GM18499 (cell line): ENCODE results near the gene CTSO.
A peak's percentile ranks its signal among the peaks of the same experiment; 100 is the strongest.

Source experiments
- ATAC-seq: cut with Tn5 transposase; IDR thresholded peaks from one replicate; pipeline ENCODE4 v1.9.1; 2021; ENCODE audit warnings: moderate number of reproducible peaks; ENCODE audit not compliant: insufficient read depth, unreplicated experiment

Gene CTSO

DNA sequence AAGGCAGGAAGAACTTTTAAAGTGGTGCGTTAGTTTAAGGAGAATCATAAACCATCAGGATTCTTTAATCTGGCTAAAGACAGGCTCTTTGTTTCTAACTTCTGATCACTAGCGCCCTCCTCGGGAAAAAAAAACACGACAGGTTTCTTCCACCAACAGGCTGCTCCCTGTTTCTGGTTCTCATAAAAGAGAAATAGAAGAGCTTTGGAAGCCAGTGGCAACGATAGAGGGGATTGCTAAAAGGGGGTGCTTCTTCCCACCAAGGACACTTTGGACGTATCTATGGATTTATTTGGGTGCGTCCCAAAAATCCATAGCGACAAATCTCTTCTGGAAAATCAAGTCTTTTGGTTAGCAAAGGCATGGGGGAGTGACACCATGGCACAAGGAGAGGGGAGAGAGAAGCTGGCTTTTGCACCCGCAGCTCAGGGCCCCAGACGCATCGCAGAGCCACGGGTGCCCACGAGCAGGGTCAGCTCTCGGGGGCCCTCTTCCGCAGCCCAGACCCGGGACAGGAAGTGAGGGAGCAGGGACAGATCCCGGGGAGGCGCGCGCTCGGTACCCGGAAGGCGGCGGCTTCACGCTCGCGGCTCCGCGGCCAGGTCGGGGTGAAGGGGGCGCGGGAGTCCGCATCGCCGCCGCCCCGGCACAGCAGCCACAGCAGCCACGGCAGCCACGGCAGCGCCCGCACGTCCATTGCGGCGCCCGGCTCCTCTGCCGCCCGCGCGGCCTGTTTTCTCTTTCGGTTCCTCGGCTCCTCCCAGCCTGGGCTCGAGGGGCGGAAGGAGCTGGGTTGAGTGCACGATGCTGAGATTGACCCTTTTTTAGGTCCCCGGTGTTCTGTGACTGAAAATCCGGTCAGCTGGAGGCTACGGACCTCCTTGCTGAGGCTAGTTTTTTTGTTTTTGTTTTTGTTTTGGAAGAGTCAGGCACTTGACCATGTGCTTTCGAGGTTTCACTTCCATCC lies at the start of gene CTSO:
Gene CTSO, minus strand, starts transcription at position 716 of the 967 bp plus-strand sequence. Its CDS starts 19 bp downstream, at position 697.
- peak; percentile 95 for ATAC-seq

DNA sequence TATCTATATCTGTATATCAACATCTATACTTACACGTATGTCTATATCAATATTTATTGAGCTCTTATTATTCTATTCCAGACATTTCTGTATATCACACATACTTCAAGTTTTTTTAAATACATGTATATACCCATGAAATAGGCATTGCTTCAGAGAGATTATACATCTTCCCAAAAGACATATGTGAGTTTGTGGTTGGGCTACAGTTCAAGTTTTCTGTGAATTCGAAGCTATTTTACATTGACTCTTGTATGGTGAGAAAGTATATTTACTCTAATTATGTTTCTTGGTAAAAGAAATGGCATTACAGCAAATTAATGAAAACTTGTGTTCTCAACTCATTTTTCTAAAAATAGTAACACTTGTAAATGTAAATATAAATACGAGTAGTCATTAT lies 46.8 kb upstream of the CTSO start:
- ATAC-seq = no peak

DNA sequence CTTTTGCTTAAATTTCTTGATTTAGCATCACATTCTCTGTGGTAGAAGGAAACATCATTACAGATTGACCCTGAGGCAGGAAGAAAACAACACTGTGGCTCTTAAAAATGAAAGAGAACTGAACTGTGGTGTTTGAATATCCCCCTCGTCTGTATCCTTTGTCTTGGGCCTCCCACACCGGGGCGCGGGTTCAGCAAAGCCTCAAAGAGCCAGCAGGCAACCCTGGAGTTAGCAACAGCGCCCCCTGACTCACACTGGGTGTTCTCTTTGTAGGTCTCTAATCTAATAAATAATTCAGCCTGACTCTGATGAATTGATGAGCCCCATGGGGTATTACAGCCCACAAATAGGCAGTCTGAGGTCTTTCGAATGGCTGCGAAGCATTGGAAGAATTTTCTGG lies 46.1 kb upstream of the CTSO start:
- ATAC-seq = no peak

DNA sequence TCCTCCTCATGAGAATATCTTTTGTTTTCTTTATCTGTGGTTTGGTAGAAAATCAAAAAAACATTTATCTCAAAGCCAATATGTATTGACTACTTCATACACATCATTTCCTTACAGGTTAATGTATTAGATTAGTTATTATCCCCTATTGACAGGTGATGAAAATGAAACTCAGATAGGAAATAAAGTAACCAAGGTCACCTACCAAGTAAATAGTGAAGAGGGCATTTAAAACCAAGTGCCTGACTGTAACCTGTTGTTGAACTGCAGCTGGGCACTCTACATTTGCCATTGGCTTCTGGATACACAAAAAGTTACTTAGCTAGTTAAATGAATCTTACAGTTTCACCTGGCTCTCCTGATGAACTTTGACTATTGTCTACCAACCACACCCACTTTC lies 41.4 kb upstream of the CTSO start:
- ATAC-seq = no peak

GRCh38 chr4:155984106-155984797 lies 30.6 kb upstream of the CTSO start:
- ATAC-seq = no peak

DNA sequence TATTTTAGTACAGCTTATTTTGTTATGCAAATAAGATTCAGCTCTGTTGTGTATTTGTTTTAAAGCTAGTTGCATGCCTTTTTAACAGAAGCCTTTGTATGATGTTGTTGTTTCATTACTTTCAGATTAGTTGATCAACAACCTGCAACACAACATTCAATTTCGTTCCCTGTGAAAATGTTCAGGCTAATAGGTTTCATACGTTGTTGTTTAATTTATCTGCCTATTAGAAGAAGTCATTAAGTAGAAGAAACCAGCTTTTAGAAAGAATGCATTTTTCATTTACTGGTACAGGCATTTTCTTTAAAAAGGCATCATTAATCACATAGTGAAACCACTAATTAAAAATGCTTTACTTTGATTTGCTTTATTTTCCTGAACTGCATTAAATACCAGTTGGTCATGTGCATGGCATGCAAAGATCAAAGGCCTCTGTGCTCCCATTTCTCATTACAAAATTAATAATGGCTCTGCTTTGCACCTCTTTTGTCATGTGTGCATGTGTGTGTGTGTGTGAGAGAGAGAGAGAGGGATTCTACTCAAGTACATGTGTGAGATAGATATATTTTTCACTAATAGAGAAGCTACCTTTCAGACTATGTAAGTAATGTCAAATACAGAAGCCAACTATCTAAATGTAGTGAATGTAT lies 29.2 kb upstream of the CTSO start:
- no peak for ATAC-seq

- ATAC-seq = no peak
These were observed 25.1 kb upstream of the CTSO start for GRCh38 chr4:155978810-155979209.

GRCh38 chr4:155975511-155975910 lies 21.8 kb upstream of the CTSO start:
- ATAC-seq = no peak

DNA sequence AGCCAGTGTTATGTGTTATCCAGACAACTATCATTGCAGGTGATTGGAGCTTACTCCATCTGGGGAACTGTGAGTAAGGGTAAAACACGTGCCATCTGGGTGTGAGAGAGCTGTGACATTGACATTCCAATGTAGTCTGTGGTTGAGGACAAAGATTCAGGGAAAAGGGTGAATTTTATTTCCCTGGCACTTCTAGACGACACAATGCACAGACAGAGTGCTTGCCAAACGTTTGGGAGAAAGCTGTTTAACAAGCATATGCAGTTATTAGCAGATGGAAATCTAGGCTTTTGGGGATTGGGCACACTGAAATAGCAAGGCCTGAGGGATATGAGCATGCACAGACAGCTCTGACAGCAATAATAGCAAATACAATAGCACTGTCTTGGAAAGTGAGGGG lies 21.3 kb upstream of the CTSO start:
- no peak for ATAC-seq

- peak; percentile 97 for ATAC-seq
These were observed 20.7 kb upstream of the CTSO start for GRCh38 chr4:155974476-155974749.

- ATAC-seq = no peak
These were observed 20.2 kb upstream of the CTSO start for GRCh38 chr4:155973639-155974475.

DNA sequence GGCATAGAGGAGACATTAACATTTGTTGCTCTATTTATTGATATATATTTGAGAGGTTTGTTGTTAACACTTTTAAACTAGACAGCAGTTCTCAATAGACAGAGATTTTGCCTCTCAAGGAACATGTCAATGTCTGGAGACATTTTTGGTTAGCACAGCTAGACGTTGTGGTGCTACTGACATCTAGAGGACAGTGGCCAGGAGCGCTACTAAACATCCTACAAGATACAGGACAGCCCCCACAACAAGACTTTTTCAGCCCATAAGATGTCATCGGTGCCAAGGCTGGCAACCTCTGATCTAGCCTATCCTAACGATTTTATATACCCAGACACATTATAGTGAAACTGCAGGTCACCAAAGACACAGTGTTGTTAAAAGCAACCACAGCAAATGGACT lies 18.4 kb upstream of the CTSO start:
- peak; percentile 32 for ATAC-seq

DNA sequence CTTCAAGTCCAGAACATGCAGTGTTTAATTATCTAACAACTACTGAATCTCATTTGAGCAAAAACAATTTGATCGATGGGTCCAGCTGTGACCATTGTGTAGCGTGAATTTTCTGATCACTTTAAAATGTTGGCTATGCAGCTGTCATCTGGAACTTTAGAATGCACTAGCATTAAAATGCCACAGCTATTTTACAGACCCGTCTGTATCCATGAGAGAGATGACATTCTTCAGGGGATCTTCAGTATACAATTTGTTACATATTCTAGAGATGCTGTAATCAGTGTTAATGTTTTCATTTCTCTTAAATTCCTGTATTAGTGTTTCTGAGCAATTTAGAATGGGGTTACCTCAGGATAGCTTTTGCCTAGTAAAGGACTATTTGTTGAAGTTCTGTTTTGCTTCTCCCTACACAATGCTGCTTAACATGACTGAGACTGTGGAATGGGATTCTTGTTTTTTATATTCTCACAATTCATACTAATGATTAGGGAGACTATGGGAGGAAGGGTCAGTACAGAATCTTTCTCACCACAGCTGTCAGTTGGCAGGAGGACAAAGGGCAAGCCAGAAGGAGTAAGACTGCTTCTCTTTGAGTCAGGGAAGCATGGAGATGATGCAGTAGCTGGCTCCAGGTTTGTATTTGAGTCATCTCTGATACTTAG lies 13.2 kb upstream of the CTSO start:
- no peak for ATAC-seq

DNA sequence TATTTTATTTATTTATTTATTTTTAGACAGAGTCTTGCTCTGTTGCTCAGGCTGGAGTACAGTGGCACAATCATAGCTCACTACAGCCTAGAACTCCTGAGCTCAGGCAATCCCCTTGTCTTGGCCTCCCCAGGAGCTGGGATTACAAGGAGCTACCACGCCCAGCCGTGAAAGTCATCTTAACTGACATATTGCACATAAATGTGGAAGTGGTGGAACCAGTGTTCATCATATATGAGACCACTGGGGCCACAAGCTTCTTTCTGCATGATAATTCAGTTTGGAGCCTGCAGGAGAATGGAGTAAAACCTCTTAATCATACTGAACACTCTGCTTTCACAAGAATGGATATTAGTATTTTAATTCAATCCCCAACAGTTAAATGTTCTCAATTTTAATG lies 12.5 kb upstream of the CTSO start:
- ATAC-seq = no peak

DNA sequence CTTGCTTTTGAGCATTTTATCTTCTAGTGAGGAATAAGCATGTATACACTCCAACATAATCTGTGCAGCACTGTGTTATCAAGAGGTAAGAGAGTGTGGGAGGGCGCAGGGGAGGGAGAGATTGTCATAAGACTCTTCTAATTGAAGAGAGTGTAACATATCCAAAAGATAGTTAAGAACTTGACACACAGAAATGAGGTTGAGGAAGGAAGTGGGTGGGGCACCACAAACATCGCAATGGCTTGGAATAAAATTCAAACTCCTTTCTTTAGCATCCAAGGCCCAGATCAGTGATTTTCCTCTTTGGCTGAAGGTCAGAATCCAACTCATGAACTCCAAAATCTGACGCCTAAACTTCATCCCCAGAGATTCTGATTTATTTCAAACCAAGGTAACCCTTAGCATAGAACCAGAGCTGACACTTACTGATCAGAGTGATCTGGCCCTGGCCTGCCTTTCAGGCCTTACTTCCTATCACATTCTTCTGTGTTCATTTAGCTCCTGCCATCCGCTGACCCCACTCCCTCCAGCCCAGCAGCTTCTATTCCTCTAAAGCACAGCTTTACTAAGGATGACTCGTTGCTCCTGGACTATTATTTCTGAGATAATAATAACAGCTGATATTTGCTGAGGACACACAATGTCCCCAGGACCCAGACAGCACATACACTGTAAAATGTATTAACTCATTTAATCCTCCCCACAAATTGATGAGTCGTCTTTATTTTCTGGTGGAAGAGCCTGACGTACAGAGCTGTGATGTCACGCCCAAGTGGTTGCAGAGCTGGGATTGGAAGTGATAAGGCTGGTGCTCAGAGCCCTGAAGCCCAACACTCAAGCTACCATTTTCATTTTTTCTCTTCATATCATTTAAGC lies 10.6 kb upstream of the CTSO start:
- no peak for ATAC-seq

GRCh38 chr4:155962767-155963166 lies 9.1 kb upstream of the CTSO start:
- ATAC-seq = no peak

DNA sequence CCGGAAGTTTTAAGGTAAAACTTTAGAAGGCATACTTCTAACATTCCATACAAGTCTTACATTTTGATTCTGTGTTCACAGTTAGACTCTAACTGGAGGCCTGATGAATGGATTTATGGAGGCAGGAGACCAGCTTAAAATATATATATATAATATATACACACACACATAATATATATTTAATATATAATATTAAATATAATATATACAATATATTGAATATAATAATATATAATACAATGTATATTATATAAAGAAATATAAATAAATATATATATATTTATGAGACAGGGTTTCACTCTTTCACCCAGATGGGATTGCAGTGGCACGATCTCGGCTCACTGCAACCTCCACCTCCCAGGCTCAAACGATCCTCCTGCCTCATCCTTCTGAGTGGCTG lies 7.9 kb upstream of the CTSO start:
- ATAC-seq = no peak

DNA sequence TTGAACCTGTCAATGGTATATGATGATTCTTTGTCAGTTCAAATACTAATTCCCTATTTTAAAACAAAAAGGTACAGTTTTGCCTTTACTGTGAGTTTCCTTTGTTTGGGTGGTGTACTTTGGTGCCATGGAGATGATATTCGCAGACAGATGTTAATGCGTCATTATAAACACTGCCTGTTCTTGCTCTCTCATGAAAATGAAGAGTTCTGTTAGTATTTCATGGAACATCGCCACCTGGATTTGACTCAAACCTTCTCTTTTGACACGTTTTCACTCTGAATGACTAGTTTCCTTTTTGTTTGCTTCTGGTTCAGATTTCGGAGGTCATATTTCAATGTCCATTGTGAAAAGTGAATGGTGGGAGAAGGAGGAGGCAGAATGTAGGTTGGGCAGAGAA lies 6.9 kb upstream of the CTSO start:
- ATAC-seq = no peak

- ATAC-seq = no peak
These were observed 5.8 kb upstream of the CTSO start for GRCh38 chr4:155959417-155959816.
